ENCODE results near the gene BHLHE23.
"Not testable (repeated sequence)": the region's sequence is repeated elsewhere in the genome, so short reads cannot be mapped to it uniquely, and the experiment has no call there.

BHLHE23 gene

GRCh38 chr20:62970307-62971210 is 36.2 kb downstream of the BHLHE23 start:
- DNase-seq = no peak

DNA sequence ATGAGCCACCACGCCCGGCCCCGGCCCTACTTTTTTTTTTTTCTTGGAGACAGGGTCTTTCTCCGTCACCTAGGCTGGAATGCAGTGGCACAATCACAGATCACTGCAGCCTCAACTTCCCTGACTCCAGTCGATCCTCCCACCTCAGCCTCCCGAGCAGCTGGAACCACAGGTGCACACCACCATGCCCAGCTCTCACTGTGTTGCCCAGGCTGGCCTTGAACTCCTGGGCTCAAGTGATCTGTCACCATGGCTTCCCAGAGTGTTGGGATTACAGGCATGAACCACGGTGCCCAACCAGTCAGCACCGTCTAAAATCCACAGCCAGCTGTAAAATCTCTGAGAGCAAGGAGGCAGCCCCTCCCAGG is 36.8 kb downstream of the BHLHE23 start:
- no peak for DNase-seq

- no peak for DNase-seq
Measured at GRCh38 chr20:62969179-62969760, 37.5 kb downstream of the BHLHE23 start.

- DNase-seq = no peak
Measured at GRCh38 chr20:62968378-62969178, 38.2 kb downstream of the BHLHE23 start.

GRCh38 chr20:62967628-62968351 is 39.0 kb downstream of the BHLHE23 start:
- no peak for DNase-seq

DNA sequence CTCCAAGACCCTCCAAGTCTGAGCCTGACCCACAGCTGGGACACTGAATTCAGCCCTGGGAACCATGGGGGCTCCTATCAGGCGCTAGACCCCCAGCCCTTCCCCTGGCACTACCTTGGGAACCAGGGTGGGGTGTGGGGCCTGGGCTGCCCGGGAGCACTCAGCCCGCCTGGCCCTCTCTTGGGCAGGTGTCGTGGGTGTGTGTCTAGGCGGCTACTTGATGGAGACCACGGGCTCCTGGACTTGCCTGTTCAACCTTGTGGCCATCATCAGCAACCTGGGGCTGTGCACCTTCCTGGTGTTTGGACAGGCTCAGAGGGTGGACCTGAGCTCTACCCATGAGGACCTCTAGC is 39.6 kb downstream of the BHLHE23 start:
- no peak for DNase-seq

GRCh38 chr20:62966212-62967148 is 40.3 kb downstream of the BHLHE23 start:
- DNase-seq = no peak

GRCh38 chr20:62965363-62965771 is 41.4 kb downstream of the BHLHE23 start:
- no peak for DNase-seq

DNA sequence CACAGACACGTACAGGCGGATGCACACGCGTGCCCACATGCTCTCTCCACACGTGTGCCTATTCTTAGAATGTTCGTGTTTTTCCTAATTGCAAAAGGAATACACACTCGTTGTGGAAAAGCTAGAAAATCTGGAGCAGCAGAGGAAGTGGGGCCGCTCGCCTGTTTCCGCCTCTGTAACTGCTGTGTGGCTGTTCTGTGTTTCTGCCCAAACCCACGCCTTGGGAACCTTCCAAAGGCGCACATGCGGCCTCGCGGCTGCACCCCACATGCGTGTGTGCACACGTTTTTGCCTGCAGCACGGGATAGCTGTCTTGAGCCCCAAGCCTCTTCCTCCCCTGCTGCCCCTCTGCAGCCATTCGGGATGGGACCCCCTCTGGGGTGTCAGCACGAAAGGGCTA is 42.1 kb downstream of the BHLHE23 start:
- no peak for DNase-seq

GRCh38 chr20:62963614-62964397 is 43.0 kb downstream of the BHLHE23 start:
- no peak for DNase-seq

GRCh38 chr20:62962891-62963613 is 43.7 kb downstream of the BHLHE23 start:
- DNase-seq = no peak

GRCh38 chr20:62962221-62962879 is 44.4 kb downstream of the BHLHE23 start:
- no peak for DNase-seq

DNA sequence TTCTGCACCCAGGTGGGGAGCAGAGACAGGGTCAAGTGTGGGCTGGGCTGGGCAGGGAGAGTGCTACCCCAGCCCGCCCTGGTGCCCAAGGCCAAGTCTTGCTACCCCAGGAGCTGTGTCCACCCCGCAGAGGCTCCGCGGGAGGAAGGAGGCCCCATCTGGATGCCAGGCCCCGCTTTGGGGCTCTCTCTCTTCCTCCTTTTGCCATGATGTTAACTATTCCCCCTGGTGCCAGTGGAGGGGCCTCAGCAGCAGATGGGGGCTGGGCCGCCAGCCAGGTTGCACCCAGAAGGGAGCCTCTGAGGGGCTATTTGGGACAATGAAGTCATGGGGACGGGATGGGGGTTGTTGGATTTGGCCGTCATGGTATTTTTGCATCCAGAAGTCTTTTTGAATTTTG is 45.0 kb downstream of the BHLHE23 start:
- DNase-seq = no peak

- DNase-seq = no peak
Measured at GRCh38 chr20:62961310-62961783, 45.4 kb downstream of the BHLHE23 start.

- DNase-seq = not testable (repeated sequence)
Measured at GRCh38 chr20:62960446-62961309, 46.1 kb downstream of the BHLHE23 start.

GRCh38 chr20:62959998-62960436 is 46.7 kb downstream of the BHLHE23 start:
- DNase-seq = no peak

GRCh38 chr20:62959101-62959971 is 47.4 kb downstream of the BHLHE23 start:
- DNase-seq = no peak
